ENCODE results near the gene LRRC9.
"Not testable (repeated sequence)": the region's sequence is repeated elsewhere in the genome, so short reads cannot be mapped to it uniquely, and the experiment has no call there.

DNA sequence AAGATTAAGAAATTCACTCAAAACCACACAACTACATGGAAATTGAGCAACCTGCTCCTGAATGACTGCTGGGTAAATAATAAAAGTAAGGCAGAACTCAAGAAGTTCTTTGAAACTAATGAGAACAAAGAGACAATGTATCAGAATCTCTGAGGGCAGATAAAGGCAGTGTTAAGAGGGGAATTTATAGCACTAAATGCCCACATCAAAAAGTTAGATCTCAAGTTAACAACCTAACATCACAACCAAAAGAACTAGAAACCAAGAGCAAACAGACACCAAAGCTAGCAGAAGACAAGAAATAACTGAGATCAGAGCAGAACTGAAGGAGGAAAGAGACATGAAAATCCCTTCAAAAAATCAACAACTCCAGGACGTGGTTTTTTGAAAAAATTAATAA is 128.0 kb downstream of the LRRC9 start:
- TF ChIP-seq, protein P1, sequence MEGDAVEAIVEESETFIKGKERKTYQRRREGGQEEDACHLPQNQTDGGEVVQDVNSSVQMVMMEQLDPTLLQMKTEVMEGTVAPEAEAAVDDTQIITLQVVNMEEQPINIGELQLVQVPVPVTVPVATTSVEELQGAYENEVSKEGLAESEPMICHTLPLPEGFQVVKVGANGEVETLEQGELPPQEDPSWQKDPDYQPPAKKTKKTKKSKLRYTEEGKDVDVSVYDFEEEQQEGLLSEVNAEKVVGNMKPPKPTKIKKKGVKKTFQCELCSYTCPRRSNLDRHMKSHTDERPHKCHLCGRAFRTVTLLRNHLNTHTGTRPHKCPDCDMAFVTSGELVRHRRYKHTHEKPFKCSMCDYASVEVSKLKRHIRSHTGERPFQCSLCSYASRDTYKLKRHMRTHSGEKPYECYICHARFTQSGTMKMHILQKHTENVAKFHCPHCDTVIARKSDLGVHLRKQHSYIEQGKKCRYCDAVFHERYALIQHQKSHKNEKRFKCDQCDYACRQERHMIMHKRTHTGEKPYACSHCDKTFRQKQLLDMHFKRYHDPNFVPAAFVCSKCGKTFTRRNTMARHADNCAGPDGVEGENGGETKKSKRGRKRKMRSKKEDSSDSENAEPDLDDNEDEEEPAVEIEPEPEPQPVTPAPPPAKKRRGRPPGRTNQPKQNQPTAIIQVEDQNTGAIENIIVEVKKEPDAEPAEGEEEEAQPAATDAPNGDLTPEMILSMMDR (IDR thresholded peaks at IDR 0.05 in 4 of 5, conservative IDR thresholded peaks at IDR 0.05 in 1 of 5), result not testable (repeated sequence)
- not testable (repeated sequence) for TF ChIP-seq POLR2A (IDR thresholded peaks at IDR 0.05)

All from gastrocnemius medialis (tissue), 4 donors.